Neuronal stem cell (in vitro differentiated cells): ENCODE measurements around the gene MGLL.

ENCODE experiments used
- DNase-seq: peaks from one replicate; pipeline ENCODE4 v3.0.0-alpha.2; 2013; ENCODE audit warnings: low spot score
- H2AFZ ChIP-seq: one replicate; pipeline ENCODE4 v1.6.1; 2013; ENCODE audit warnings: mild to moderate bottlenecking, low read length, inconsistent platforms
- H2AK5ac ChIP-seq: 2 replicates; pipeline ENCODE4 v1.6.1; 2013; ENCODE audit warnings: low read depth, mild to moderate bottlenecking, inconsistent platforms, low read length, moderate library complexity, mixed read lengths
- H2BK120ac ChIP-seq: 2 replicates; pipeline ENCODE4 v1.6.1; 2013; ENCODE audit warnings: low read depth, mild to moderate bottlenecking, inconsistent platforms, low read length, moderate library complexity, mixed read lengths
- H2BK12ac ChIP-seq: one replicate; pipeline ENCODE4 v1.6.1; 2013; ENCODE audit warnings: low read length, inconsistent platforms
- H2BK15ac ChIP-seq: 2 replicates; pipeline ENCODE4 v1.6.1; 2013; ENCODE audit warnings: mild to moderate bottlenecking, low read length, inconsistent platforms, mixed read lengths
- H2BK5ac ChIP-seq: one replicate; pipeline ENCODE4 v1.6.1; 2013; ENCODE audit warnings: inconsistent platforms, mild to moderate bottlenecking, low read length, moderate library complexity
- H3K14ac ChIP-seq: one replicate; pipeline ENCODE4 v1.6.1; 2013; ENCODE audit warnings: low read length, inconsistent platforms
- H3K18ac ChIP-seq: 2 replicates; pipeline ENCODE4 v1.6.1; 2013; ENCODE audit warnings: low read length, inconsistent platforms
- H3K23ac ChIP-seq: 2 replicates; pipeline ENCODE4 v1.6.1; 2013; ENCODE audit warnings: low read depth, mild to moderate bottlenecking, mixed read lengths, low read length, inconsistent platforms; ENCODE audit not compliant: poor library complexity
- H3K27ac ChIP-seq: replicated peaks from 3 replicates; pipeline ENCODE4 v1.5.1; 2013; ENCODE audit warnings: low read length, inconsistent platforms
- H3K27me3 ChIP-seq, 3 experiments: 2 replicates each; pipeline ENCODE4 v1.6.1; 2013; ENCODE audit warnings: low read length in 3 of 3, mild to moderate bottlenecking in 2 of 3, inconsistent platforms in 1 of 3, low read depth in 1 of 3, mixed read lengths in 1 of 3, moderate library complexity in 1 of 3; ENCODE audit not compliant: control insufficient read depth in 3 of 3, insufficient read depth in 3 of 3
- H3K36me3 ChIP-seq, 2 donors: replicated peaks in 1 of 2; 2 replicates each; pipeline ENCODE4 v1.6.1; 2013; ENCODE audit warnings: low read length in 2 of 2; ENCODE audit not compliant: control insufficient read depth in 2 of 2, insufficient read depth in 2 of 2
- H3K4ac ChIP-seq: 2 replicates; pipeline ENCODE4 v1.6.1; 2013; ENCODE audit warnings: inconsistent platforms, mild to moderate bottlenecking, low read length, moderate library complexity
- H3K4me1 ChIP-seq, 2 donors: 1 replicate in 1 of 2; 2 replicates in 1 of 2; pipeline ENCODE4 v1.6.1; 2013; ENCODE audit warnings: low read length in 2 of 2, low read depth in 1 of 2; ENCODE audit not compliant: control insufficient read depth in 2 of 2, insufficient read depth in 1 of 2
- H3K4me2 ChIP-seq: one replicate; pipeline ENCODE4 v1.6.1; 2013; ENCODE audit warnings: mild to moderate bottlenecking, low read length, inconsistent platforms; ENCODE audit not compliant: insufficient read depth, poor library complexity, severe bottlenecking
- H3K4me3 ChIP-seq, 2 donors: 2 replicates each; pipeline ENCODE4 v1.5.1; 2013; ENCODE audit warnings: low read length in 2 of 2, mild to moderate bottlenecking in 2 of 2, inconsistent platforms in 1 of 2, moderate library complexity in 1 of 2
- H3K79me1 ChIP-seq: one replicate; pipeline ENCODE4 v1.6.1; 2013; ENCODE audit warnings: low read depth, mild to moderate bottlenecking, inconsistent platforms, low read length, moderate library complexity
- H3K9ac ChIP-seq: one replicate; pipeline ENCODE4 v1.6.1; 2013; ENCODE audit warnings: mild to moderate bottlenecking, low read depth, low read length, inconsistent platforms; ENCODE audit not compliant: poor library complexity
- H3K9me3 ChIP-seq, 2 donors: replicated peaks in 1 of 2; 2 replicates each; pipeline versions ENCODE3 to v1.6.1; 2013; ENCODE audit warnings: low read length in 2 of 2, mild to moderate bottlenecking in 2 of 2, inconsistent platforms in 1 of 2, low read depth in 1 of 2, mixed read lengths in 1 of 2, moderate library complexity in 1 of 2; ENCODE audit not compliant: control insufficient read depth in 2 of 2, insufficient read depth in 1 of 2
- H4K8ac ChIP-seq: one replicate; pipeline ENCODE4 v1.6.1; 2013; ENCODE audit warnings: low read depth, mild to moderate bottlenecking, inconsistent platforms, low read length, moderate library complexity
- H4K91ac ChIP-seq: one replicate; pipeline ENCODE4 v1.6.1; 2013; ENCODE audit warnings: low read length, low read depth, mild to moderate bottlenecking, inconsistent platforms; ENCODE audit not compliant: poor library complexity
- WGBS, 2 donors: extraction: QIAGEN DNeasy Blood & Tissue Kit; methylation state at CpG; one replicate each; pipeline ENCODE4 v1.1.7; 2013; ENCODE audit warnings: missing lambda C conversion rate in 2 of 2, mixed read lengths in 1 of 2; ENCODE audit not compliant: insufficient read length in 2 of 2, insufficient replicate concordance in 1 of 2; ENCODE audit errors: extremely low coverage in 2 of 2; 5-methylcytosine and 5-hydroxymethylcytosine counted together

The MGLL gene

GRCh38 chr3:127676921-127677351 lies 145.4 kb downstream of the MGLL start:
- H3K79me1 ChIP-seq: no peaks in the 10 kb centered on the region
- H2BK120ac ChIP-seq: no peak overlapping the region
- peak overlapping the region; percentile 47 for H3K14ac ChIP-seq
- no peak for DNase-seq
- H4K91ac ChIP-seq: no peak overlapping the region
- H3K4me3 ChIP-seq: no peak overlapping the region
- H3K4me2 ChIP-seq: no peak overlapping the region
- no peak overlapping the region for H3K27ac ChIP-seq
- no peak overlapping the region for H3K4ac ChIP-seq
- WGBS, 2 donors: no CpG with 5 or more reads among the region's 21 CpGs
- peak overlapping the region; percentile 80 for H2BK12ac ChIP-seq
- H3K27me3 ChIP-seq: peaks cover 0 to 6% (median 5%) of the 10 kb centered on the region in 3 experiments
- peak overlapping the region; percentile 17 for H3K18ac ChIP-seq
- no peaks in the 10 kb centered on the region for H3K9me3 ChIP-seq
- H3K23ac ChIP-seq: no peak overlapping the region
- no peak overlapping the region for H2AFZ ChIP-seq
- H3K36me3 ChIP-seq: no peaks in the 10 kb centered on the region
- H3K4me1 ChIP-seq: peaks cover 4 to 7% of the 10 kb centered on the region in 2 donors
- no peak overlapping the region for H2BK15ac ChIP-seq
- peak overlapping the region; percentile 19 for H2AK5ac ChIP-seq
- no peak overlapping the region for H4K8ac ChIP-seq
- no peak overlapping the region for H3K9ac ChIP-seq
- no peak overlapping the region for H2BK5ac ChIP-seq

- no peak for DNase-seq
- H3K4me1 ChIP-seq: peaks cover 4 to 7% of the 10 kb centered on the region in 2 donors
- no peak overlapping the region for H3K4me3 ChIP-seq
- no peak overlapping the region for H3K9ac ChIP-seq
- no peak overlapping the region for H2BK12ac ChIP-seq
- no peak overlapping the region for H4K8ac ChIP-seq
- peaks cover 0 to 6% (median 5%) of the 10 kb centered on the region in 3 experiments for H3K27me3 ChIP-seq
- no peak overlapping the region for H3K4ac ChIP-seq
- peak overlapping the region; percentile 52 for H3K23ac ChIP-seq
- H3K79me1 ChIP-seq: no peaks in the 10 kb centered on the region
- no peak overlapping the region for H2BK15ac ChIP-seq
- WGBS, 2 donors: no CpG with 5 or more reads among the region's 4 CpGs
- H2AFZ ChIP-seq: no peak overlapping the region
- H3K9me3 ChIP-seq: no peaks in the 10 kb centered on the region
- H3K18ac ChIP-seq: peak overlapping the region; percentile 25
- H3K36me3 ChIP-seq: no peaks in the 10 kb centered on the region
- H3K4me2 ChIP-seq: no peak overlapping the region
- no peak overlapping the region for H3K27ac ChIP-seq
- H4K91ac ChIP-seq: no peak overlapping the region
- H2BK5ac ChIP-seq: no peak overlapping the region
- H3K14ac ChIP-seq: peak overlapping the region; percentile 47
- peak overlapping the region; percentile 53 for H2AK5ac ChIP-seq
- H2BK120ac ChIP-seq: no peak overlapping the region
Observed at GRCh38 chr3:127676456-127676855, 145.9 kb downstream of the MGLL start.

GRCh38 chr3:127675651-127676391 lies 146.5 kb downstream of the MGLL start:
- Histone ChIP-seq H4K91ac (no peak overlapping the region), H3K27ac (no peak overlapping the region), H3K4me1 (peaks cover 4 to 7% of the 10 kb centered on the region in 2 donors), H2BK5ac (no peak overlapping the region), H4K8ac (no peak overlapping the region), H3K9me3 (no peaks in the 10 kb centered on the region), H3K14ac (no peak overlapping the region), H3K18ac (no peak overlapping the region), H2BK120ac (no peak overlapping the region), H3K36me3 (no peaks in the 10 kb centered on the region), H3K23ac (peak overlapping the region; percentile 52), H3K4me2 (no peak overlapping the region), H2AK5ac (peak overlapping the region; percentile 53), H3K27me3 (peaks cover 0 to 6% (median 5%) of the 10 kb centered on the region in 3 experiments), H2BK12ac (no peak overlapping the region), H2BK15ac (no peak overlapping the region), H3K9ac (no peak overlapping the region), H2AFZ (no peak overlapping the region), H3K79me1 (peaks cover 2% of the 10 kb centered on the region), H3K4me3 (no peak overlapping the region), H3K4ac (no peak overlapping the region)
- DNase-seq: no peak
- WGBS, 2 donors: no CpG with 5 or more reads among the region's 29 CpGs

GRCh38 chr3:127674790-127675189 lies 147.5 kb downstream of the MGLL start:
- Histone ChIP-seq H3K4me3 (no peak overlapping the region), H4K8ac (no peak overlapping the region), H3K4me1 (peaks cover 4 to 7% of the 10 kb centered on the region in 2 donors), H2BK5ac (no peak overlapping the region), H2BK15ac (no peak overlapping the region), H3K9ac (peak overlapping the region; percentile 50), H3K36me3 (peaks cover 0 to 2% of the 10 kb centered on the region in 2 donors), H3K4ac (no peak overlapping the region), H3K9me3 (no peaks in the 10 kb centered on the region), H3K27me3 (peaks cover 0 to 6% (median 5%) of the 10 kb centered on the region in 3 experiments), H3K4me2 (no peak overlapping the region), H4K91ac (no peak overlapping the region), H3K79me1 (peaks cover 2% of the 10 kb centered on the region), H3K27ac (no peak overlapping the region), H2BK120ac (no peak overlapping the region), H2AK5ac (no peak overlapping the region), H3K14ac (no peak overlapping the region), H3K18ac (peak overlapping the region; percentile 27), H2AFZ (no peak overlapping the region), H3K23ac (no peak overlapping the region), H2BK12ac (no peak overlapping the region)
- WGBS, 2 donors: no CpG with 5 or more reads among the region's 8 CpGs
- no peak for DNase-seq
